Medulla oblongata (tissue), 1 donor: ENCODE data around the gene TRIM66.
"Not testable (repeated sequence)": the region's sequence is repeated elsewhere in the genome, so short reads cannot be mapped to it uniquely, and the experiment has no call there.

Experiments used
- DNase-seq: peaks from one replicate; pipeline ENCODE4 v3.0.0-alpha.2; 2015; ENCODE audit errors: extremely low spot score

Gene TRIM66

GRCh38 chr11:8691601-8692000, 9.1 kb upstream of the TRIM66 start:
- DNase-seq: no peak

GRCh38 chr11:8690374-8691342, 8.2 kb upstream of the TRIM66 start:
- DNase-seq: no peak

- DNase-seq: no peak
These were observed 7.3 kb upstream of the TRIM66 start for GRCh38 chr11:8689726-8690255.

- peak; percentile 99 for DNase-seq
These were observed 6.2 kb upstream of the TRIM66 start for GRCh38 chr11:8688414-8689362.

GRCh38 chr11:8686325-8686724, 3.9 kb upstream of the TRIM66 start:
- DNase-seq: no peak

- DNase-seq: no peak
These were observed 3.4 kb upstream of the TRIM66 start for GRCh38 chr11:8685820-8686219.

- no peak for DNase-seq
These were observed 2.8 kb upstream of the TRIM66 start for GRCh38 chr11:8685306-8685705.

- no peak for DNase-seq
These were observed 2.3 kb upstream of the TRIM66 start for GRCh38 chr11:8684600-8685290.

GRCh38 chr11:8683115-8683807, 796 bp upstream of the TRIM66 start:
- no peak for DNase-seq

- no peak for DNase-seq
These were observed 595 bp downstream of the TRIM66 start for GRCh38 chr11:8681837-8682302.

GRCh38 chr11:8679006-8679405, 3.5 kb downstream of the TRIM66 start:
- no peak for DNase-seq

- no peak for DNase-seq
These were observed 6.0 kb downstream of the TRIM66 start for GRCh38 chr11:8676458-8676857.

- DNase-seq: no peak
These were observed 7.6 kb downstream of the TRIM66 start for GRCh38 chr11:8674859-8675258.

- no peak for DNase-seq
These were observed 10.1 kb downstream of the TRIM66 start for GRCh38 chr11:8672346-8672745.

- DNase-seq: no peak
These were observed 10.8 kb downstream of the TRIM66 start for GRCh38 chr11:8671651-8672062.

GRCh38 chr11:8671193-8671612, 11.3 kb downstream of the TRIM66 start:
- DNase-seq: peak; percentile 89

GRCh38 chr11:8670081-8670480, 12.4 kb downstream of the TRIM66 start:
- not testable (repeated sequence) for DNase-seq

- DNase-seq: no peak
These were observed 17.2 kb downstream of the TRIM66 start for GRCh38 chr11:8665222-8665621.

- DNase-seq: peak; percentile 11
These were observed 21.3 kb downstream of the TRIM66 start for GRCh38 chr11:8661001-8661795.
